ENCODE data around the gene MT2A.

The MT2A gene

GRCh38 chr16:56605475-56605874 lies 2.9 kb upstream of the MT2A start:
- DNase-seq (ENCODE audit: low spot score): no peak
- TF ChIP-seq CTCF (IDR thresholded peaks at IDR 0.05; ENCODE audit: borderline replicate concordance, control extremely low read depth, extremely low read depth, insufficient read depth, missing control alignments): no peak
- in situ Hi-C loops (cut with MboI; ENCODE audit: low sequenced_read_pairs, unreplicated experiment): no loop called here

- in situ Hi-C loops (cut with MboI; ENCODE audit: low sequenced_read_pairs, unreplicated experiment): no loop called here
- no peak for DNase-seq (ENCODE audit: low spot score)
- no peak for TF ChIP-seq CTCF (IDR thresholded peaks at IDR 0.05; ENCODE audit: borderline replicate concordance, control extremely low read depth, extremely low read depth, insufficient read depth, missing control alignments)
These were observed 2.3 kb upstream of the MT2A start for GRCh38 chr16:56606071-56606475.

DNA sequence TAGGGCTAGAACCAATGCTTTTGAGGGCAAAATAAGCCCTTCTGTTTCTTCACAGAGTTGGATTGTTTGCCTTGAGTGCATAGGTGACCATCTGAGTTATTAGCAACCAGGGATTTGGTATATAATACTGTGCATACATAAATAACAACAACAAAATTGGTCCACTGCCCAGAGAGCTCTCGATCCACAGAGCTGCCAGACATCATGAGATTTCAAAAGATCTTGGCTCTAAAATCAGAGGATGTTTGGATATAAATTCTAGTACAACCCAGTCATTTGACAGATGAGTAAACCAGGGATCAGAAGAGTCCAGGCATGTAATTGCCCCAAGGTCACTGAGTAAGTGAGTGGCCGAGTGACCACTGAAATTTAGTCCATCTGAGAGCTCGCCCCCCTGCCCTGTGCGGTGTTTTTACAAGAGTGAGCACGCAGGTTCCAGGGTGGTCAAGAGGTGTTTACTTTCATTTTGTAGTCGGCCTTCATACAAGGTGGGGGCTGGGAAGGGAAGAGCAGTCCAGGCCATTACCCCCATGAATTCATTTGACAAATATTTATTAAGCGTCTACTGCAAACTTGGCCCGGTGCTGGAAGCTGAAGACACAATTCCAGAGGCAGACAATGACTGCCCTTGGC lies 1.8 kb upstream of the MT2A start:
- in situ Hi-C loops (cut with MboI; ENCODE audit: low sequenced_read_pairs, unreplicated experiment): no loop called here
- no peak for DNase-seq (ENCODE audit: low spot score)
- no peak for TF ChIP-seq CTCF (IDR thresholded peaks at IDR 0.05; ENCODE audit: borderline replicate concordance, control extremely low read depth, extremely low read depth, insufficient read depth, missing control alignments)

- in situ Hi-C loops (cut with MboI; ENCODE audit: low sequenced_read_pairs, unreplicated experiment): no loop called here
- TF ChIP-seq CTCF (IDR thresholded peaks at IDR 0.05; ENCODE audit: borderline replicate concordance, control extremely low read depth, extremely low read depth, insufficient read depth, missing control alignments): no peak
- no peak for DNase-seq (ENCODE audit: low spot score)
These were observed 1.2 kb upstream of the MT2A start for GRCh38 chr16:56607109-56607618.

DNA sequence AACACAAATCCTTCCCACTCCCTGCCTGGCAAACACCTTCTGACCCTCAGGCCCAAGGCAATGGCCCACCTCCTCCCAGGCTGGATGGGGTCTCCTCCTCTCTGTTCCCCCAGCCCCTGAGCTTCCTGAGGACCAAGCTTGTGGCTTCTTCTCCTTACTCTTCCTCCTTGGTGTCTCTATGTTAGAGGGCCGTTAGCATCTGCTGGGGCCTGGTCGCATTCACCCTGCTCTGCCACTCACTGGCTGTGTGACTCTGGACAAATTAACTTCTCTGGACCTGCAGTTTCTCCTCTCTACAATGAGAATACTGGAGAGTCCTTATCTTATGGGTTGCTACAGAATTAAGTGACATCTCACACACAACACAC lies 725 bp upstream of the MT2A start:
- TF ChIP-seq CTCF (IDR thresholded peaks at IDR 0.05; ENCODE audit: borderline replicate concordance, control extremely low read depth, extremely low read depth, insufficient read depth, missing control alignments): no peak
- DNase-seq (ENCODE audit: low spot score): no peak
- in situ Hi-C loops (cut with MboI; ENCODE audit: low sequenced_read_pairs, unreplicated experiment): no loop called here

GRCh38 chr16:56608876-56609462 lies 585 bp downstream of the MT2A start:
- TF ChIP-seq CTCF (IDR thresholded peaks at IDR 0.05; ENCODE audit: borderline replicate concordance, control extremely low read depth, extremely low read depth, insufficient read depth, missing control alignments): no peak
- in situ Hi-C loops (cut with MboI; ENCODE audit: low sequenced_read_pairs, unreplicated experiment): no loop called here
- DNase-seq (ENCODE audit: low spot score): no peak

Measured in GM13976 (cell line).